ENCODE results near the gene ITPKC. TPM values are rescaled to one million over a fixed set of nuclear protein-coding genes. Genes with fewer than 3 reads are reported as not detected.
A peak's percentile ranks its signal among the peaks of the same experiment; 100 is the strongest.

ITPKC gene
- total RNA-seq, 1 donor from 2014 or later = 51.6 TPM

DNA sequence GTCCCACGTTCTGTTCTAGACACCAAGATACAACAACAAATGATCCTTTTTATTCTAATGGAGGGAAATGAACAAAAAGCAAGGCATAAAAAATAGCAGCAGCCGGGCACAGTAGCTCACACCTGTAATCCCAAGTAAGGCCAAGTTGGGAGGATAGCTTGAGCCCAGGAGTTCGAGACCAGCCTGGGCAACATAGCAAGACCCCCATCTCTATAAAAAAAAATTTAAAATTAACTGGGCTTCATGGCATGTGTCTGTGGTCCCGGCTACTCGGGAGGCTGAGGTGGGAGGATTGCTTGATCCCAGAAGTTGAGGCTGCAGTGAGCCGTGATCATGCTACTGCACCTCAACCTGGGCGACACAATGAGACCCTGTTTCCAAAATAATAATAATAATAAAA is 59.5 kb downstream of the ITPKC start:
- H3K36me3 ChIP-seq = no peaks in the 10 kb centered on the region
- ATAC-seq = no peak
- peak overlapping the region; percentile 97 for H3K27ac ChIP-seq

DNA sequence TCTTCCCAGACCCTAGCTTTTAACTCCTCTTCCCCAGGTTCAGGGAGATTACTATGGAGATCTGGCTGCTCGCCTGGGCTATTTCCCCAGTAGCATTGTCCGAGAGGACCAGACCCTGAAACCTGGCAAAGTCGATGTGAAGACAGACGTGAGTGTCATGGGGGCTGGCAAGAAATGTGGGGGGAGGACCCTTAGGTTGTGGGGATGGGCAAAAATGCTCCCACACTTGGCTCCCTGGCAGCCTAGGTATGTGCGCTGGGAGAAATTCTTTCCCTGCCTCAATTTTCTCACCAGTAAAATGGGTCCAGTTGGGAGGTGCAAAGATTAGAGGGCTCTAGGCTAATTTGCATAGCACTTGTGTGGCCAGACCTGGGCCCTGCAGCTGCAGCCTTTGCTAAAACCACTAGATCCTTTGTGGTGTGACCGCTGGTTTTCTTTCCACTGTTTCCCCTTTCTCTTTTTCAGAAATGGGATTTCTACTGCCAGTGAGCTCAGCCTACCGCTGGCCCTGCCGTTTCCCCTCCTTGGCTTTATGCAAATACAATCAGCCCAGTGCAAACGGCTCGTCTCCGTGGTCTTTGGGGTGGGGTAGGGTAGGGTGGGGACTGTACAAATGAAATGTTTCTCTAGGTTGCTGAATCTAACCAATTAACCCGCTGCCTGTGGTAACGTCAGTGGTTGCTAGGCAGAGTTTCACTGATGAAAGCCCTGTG is 60.2 kb downstream of the ITPKC start:
- H3K27me3 ChIP-seq = no peaks in the 10 kb centered on the region

More for the DNA sequence above, 59.5 kb downstream of the ITPKC start:
- H3K9me3 ChIP-seq = no peaks in the 10 kb centered on the region
- H3K27me3 ChIP-seq = no peaks in the 10 kb centered on the region
- intact Hi-C loops (cut with DNase I) = no loop called here
- DNase-seq = no peak
- TF ChIP-seq, protein P1, sequence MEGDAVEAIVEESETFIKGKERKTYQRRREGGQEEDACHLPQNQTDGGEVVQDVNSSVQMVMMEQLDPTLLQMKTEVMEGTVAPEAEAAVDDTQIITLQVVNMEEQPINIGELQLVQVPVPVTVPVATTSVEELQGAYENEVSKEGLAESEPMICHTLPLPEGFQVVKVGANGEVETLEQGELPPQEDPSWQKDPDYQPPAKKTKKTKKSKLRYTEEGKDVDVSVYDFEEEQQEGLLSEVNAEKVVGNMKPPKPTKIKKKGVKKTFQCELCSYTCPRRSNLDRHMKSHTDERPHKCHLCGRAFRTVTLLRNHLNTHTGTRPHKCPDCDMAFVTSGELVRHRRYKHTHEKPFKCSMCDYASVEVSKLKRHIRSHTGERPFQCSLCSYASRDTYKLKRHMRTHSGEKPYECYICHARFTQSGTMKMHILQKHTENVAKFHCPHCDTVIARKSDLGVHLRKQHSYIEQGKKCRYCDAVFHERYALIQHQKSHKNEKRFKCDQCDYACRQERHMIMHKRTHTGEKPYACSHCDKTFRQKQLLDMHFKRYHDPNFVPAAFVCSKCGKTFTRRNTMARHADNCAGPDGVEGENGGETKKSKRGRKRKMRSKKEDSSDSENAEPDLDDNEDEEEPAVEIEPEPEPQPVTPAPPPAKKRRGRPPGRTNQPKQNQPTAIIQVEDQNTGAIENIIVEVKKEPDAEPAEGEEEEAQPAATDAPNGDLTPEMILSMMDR (IDR thresholded peaks at IDR 0.05) = no peak
- H3K4me1 ChIP-seq = peaks cover 14% of the 10 kb centered on the region
- H3K4me3 ChIP-seq = no peak overlapping the region

DNA sequence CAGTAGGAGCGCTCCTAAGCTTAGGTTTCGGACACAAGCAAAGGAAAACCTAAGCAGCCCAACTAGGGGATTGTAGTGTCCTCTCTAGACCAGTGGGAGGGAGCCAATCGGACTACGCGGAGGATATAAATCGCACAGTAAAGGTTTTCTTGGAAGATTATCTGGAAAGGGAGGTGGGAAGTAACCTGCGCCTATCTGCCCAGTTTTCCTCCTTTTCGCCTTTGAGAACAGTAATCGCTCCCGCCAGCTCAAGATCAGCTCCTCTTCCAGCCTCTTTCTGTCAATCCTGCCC is 60.7 kb downstream of the ITPKC start:
- Histone ChIP-seq H3K27me3 (no peaks in the 10 kb centered on the region), H3K4me1 (peaks cover 14% of the 10 kb centered on the region), H3K4me3 (peak overlapping the region; percentile 81), H3K9me3 (no peaks in the 10 kb centered on the region), H3K27ac (peak overlapping the region; percentile 97), H3K36me3 (no peaks in the 10 kb centered on the region)
- TF ChIP-seq, protein P1 (IDR thresholded peaks at IDR 0.05) = no peak
- ATAC-seq (no peak), DNase-seq (no peak)
- intact Hi-C loops (cut with DNase I) = no loop called here

More for the DNA sequence above, 60.2 kb downstream of the ITPKC start:
- ATAC-seq (peak; percentile 75), DNase-seq (peak; percentile 89)
- intact Hi-C loops (cut with DNase I) = no loop called here
- Histone ChIP-seq H3K36me3 (no peaks in the 10 kb centered on the region), H3K4me1 (peaks cover 14% of the 10 kb centered on the region), H3K9me3 (no peaks in the 10 kb centered on the region), H3K27ac (peak overlapping the region; percentile 97), H3K4me3 (peak overlapping the region; percentile 81)
- TF ChIP-seq, protein P1 (IDR thresholded peaks at IDR 0.05) = no peak

DNA sequence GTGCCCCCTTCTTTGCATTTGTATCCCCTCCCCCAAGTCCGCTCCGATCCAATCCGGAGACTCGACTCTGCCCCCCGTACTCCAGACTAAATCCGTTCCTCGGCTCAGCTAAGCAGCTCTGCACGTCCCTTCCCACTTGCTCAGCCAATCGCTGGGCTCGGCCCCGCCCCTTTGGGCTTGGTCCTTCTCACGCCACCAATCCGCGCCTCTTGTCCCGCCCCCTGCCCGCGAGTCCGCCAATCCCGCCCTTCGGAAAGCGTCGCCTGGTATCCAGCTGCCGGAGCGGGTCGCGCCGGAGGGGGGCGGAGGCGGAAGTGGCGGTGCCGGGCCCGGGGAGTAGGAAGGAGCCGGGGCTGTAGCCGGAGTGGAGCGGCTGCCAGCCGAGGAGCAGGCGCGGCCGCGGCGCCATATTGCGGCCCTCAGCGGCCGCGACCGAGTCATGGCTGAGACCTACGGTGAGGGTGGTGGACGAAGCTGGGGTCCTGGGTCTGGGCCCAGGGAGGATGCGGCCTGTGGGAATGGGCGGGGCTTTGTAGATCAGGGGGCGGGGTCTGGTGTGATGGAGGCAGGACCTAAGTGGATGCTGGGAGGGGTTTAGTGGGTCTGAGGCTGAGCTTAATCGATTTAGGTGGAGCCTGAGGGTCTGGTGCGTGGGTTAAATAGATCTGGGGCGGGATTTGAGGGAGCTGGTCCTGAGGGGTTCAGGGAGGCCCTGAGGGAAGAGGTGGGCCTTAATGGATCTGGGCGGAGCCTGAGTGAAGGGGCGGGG is 61.2 kb downstream of the ITPKC start, which contains the start of gene RAB4B:
RAB4B (plus strand) TSS at position 311 of the 769 bp plus-strand sequence; CDS start at position 440, 129 bp downstream.
- peak within 1 kb of the TSS; percentile 97 for H3K27ac ChIP-seq
- DNase-seq (peak; percentile 100), ATAC-seq (peak; percentile 95)
- H3K9me3 ChIP-seq = no peaks in the 10 kb centered on the region
- intact Hi-C loops (cut with DNase I) = no loop called here
- TF ChIP-seq, protein P1 (IDR thresholded peaks at IDR 0.05) = no peak
- H3K36me3 ChIP-seq = no peaks in the 10 kb centered on the region
- peak within 1 kb of the TSS; percentile 81 for H3K4me3 ChIP-seq
- H3K4me1 ChIP-seq = peaks cover 14% of the 10 kb centered on the region
- no peaks in the 10 kb centered on the region for H3K27me3 ChIP-seq

DNA sequence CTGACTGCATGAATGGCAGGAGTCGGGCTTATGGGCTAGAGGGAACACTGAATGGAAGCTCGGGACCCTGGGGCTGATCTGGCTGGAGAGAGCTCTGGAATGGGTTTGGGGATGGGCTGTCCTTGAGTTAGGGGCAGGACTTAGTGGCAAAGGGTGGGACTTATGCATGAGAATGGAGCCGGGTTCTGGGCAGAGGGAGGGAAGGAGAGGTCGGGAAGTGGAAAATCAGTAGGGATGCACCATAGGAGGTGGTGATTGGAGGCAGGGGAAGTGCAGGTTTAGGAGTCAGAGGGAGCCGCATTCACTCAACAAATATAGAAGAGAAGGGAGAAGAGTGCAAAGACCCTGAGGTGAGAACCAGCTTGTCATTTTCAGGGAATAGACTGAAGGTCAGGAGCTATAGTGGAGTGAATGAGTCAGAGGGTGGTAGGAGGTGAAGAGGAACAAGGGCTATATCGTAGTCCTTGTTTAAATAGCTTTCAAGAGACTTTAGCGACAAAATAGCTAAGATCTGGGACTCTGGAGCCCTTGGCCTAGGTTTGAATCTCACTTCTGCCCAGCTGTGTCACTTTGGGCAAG is 61.9 kb downstream of the ITPKC start:
- H3K27me3 ChIP-seq = no peaks in the 10 kb centered on the region
- no peak for ATAC-seq
- intact Hi-C loops (cut with DNase I) = no loop called here
- no peaks in the 10 kb centered on the region for H3K9me3 ChIP-seq
- no peaks in the 10 kb centered on the region for H3K36me3 ChIP-seq
- DNase-seq = no peak
- H3K4me1 ChIP-seq = peaks cover 14% of the 10 kb centered on the region
- TF ChIP-seq, protein P1 (IDR thresholded peaks at IDR 0.05) = no peak
- H3K4me3 ChIP-seq = peak overlapping the region; percentile 81
- H3K27ac ChIP-seq = peak overlapping the region; percentile 97
